ENCODE results near the gene RTCA.
"Not testable (repeated sequence)": the region's sequence is repeated elsewhere in the genome, so short reads cannot be mapped to it uniquely, and the experiment has no call there.

Gene RTCA

DNA sequence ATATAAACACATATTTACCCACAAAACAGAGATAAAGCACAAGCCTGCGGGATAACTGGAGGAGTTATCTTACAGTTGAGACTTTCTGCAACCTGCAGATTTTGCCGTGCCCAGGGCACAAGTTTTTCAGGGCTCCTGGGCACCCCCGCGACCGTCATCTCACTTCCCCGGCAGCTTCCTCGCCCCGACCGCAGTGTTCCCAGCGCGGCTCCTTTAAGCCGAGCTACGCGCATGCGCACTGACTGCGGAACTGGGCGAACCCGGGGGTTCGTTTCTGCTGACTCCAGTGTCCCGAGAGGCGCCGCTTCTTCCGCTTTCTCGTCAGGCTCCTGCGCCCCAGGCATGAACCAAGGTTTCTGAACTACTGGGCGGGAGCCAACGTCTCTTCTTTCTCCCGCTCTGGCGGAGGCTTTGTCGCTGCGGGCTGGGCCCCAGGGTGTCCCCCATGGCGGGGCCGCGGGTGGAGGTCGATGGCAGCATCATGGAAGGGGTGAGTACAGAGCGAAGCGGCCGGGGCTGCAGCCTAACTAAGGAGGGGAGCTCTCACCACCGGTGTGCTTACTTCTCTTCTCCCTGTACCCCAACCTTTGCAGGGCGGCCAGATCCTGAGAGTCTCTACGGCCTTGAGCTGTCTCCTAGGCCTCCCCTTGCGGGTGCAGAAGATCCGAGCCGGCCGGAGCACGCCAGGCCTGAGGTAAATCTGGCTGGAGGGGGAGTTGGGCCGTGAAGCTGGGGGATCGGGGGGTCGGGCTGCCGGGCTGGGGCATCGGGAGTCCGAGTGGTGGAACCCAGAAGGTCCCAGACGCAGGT is at the start of gene RTCA:
Gene RTCA (plus strand): TSS at position 286 of the 810 bp plus-strand sequence. CDS start 160 bp downstream, at position 446.
- peak; percentile 99 for DNase-seq

DNA sequence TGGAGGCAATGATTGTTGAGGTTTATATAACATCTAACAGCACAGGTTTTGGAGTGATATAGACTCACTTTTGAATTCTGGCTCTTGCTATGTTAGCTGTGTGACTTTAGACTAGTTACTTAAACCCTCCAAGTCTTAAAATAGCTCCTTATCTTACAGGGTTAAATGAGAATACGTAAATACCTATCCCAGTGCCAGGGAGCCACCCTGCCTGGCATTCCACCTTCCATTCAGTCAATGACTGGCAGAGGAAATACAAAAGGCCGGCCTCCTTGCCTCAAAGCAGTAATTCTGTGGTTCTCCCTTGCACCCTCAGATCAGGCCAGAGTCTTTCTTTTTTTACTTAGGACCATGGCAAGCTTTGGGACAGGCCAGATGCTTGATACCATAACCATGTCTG is 48.2 kb upstream of the RTCA start:
- DNase-seq, result no peak

DNA sequence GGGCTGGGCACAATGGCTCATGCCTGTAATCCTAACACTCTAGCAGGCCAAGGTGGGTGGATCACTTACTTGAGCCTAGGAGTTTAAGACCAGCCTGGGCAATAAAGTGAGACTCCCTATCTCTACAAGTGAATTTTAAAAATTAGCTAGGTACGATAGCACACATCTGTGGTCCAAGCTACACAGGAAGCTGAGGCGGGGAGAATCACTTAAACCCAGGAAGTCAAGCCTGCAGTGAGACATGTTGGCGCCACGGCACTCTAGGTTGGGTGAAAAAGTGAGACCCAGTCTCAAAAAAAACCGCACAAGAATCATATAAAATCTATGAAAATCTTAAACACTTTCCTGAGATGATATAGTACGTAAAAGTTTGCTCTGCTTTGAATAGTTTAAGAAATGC is 46.6 kb upstream of the RTCA start:
- no peak for DNase-seq

DNA sequence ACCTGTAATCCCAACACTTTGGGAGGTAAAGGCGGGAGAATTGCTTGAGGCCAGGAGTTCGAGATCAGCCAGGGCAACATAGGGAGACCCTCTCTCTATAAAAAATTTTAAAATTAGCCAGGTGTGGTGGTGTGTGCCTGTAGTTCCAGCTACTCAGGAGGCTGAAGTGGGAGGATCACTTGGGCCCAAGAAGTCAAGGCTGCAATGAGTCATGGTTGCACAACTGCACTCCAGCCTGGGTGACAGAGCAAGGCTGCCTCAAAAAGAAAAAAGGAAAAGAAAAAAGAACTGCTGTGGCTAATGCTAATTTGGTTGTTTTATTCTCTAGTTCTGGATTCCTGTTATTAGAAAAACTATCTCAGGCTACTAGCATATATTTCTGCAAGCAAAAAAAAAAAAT is 46.1 kb upstream of the RTCA start:
- DNase-seq, result peak; percentile 57

DNA sequence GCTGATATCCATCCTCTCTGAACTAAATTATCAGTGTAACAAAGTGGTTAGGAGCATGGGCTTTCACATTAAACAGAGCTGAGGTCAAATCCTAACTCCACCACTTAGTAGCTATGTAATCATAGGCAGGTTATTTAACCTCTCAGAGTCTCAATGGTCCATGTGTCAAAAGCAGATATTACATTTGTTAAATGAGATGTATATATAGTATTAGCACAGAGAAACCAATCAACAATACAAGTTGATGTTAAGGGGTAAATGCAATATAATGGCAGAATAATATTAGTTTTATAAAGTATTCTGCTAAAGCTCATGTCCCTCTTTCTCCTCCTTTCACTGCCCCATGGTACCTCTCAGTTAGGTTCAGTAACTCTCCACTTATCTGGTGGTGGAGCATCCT is 43.6 kb upstream of the RTCA start:
- DNase-seq, result no peak

DNA sequence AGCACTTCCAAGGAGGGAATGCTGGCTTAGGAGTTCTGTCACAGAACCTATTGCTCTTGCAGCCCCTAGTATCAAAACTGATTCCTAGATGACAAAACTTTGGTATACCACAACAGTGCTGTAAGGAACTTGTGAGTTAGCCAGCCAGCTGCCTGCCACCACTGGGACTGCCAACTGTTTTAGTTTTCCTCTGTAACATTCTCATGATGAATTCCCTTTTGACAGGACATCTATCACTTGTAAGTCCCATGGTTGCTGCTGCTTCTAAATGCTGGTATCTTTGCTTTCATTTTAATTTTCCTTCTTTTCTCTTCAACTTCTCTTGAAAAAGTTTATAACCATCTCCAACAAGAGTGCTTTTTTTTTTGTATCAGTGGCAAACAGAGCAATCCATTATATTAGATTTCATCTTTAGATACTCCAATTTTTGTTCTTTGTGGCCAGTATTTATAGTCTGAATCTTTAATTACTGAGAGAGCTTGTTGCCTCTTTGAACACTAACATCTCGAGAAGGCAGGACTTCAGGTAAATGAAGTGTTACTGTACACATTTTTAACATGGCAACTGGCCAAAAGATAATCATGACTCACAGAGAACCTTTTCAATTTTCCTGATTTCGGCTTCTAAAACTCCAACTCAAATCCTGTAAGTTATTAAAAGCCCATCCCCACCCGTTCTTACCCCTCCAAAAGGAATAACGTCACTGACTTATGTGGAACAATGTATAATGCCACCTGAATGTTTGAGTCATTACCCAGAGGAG is 36.2 kb upstream of the RTCA start:
- DNase-seq, result no peak

DNA sequence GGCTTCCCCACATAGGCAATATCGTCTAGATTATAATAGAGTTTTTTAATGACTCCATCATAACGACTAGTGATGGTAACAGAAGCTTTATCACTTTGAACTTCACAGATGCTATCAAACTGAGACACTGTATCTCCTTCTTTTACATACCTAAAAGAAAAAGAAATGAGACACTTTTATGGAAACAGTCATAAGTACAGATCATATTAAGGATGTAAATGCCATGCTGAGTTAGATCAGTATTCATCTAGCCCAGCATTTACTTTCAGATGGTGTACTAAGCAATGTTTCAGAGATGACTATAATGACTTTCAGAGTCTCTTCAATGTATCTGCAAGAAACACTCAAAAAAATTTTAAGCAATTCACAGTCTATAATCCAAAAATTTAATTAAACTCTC is 35.3 kb upstream of the RTCA start:
- no peak for DNase-seq

DNA sequence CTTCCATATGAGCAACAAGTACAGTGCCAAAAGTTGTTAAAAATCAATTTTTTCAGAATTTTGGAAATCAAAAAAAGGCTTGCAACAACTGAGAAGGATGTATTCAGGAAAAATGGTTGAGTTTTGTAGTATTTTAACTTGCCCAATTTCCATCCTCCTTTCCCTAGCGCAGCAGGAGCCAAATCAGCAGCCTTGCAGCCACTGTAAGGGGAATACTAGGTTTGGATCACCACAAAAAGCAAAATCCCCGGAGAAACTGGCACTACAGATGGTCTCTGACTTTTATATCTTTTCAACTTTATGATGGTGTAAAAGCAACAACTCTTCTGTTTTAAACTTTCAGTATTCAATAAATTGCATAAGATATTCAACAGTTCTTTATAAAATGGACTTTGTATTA is 34.3 kb upstream of the RTCA start:
- no peak for DNase-seq

DNA sequence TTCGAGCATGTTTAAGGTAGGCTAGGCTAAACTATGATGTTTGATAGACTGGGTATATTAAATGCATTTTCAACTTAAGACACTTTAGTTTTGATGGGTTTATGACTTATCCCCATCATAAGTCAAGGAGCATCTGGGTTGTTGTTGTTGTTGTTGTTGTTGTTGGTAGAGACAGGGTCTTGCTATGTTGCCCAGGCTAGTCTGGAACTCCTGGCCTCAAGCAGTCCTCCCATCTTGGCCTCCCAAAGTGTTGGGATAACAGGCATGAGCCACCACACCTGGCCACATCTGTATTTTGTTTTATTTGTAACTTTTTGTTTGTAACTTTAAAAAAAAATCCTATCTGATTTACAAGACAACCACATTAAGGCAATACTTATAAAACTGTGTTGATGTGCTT is 33.9 kb upstream of the RTCA start:
- DNase-seq, result no peak

DNA sequence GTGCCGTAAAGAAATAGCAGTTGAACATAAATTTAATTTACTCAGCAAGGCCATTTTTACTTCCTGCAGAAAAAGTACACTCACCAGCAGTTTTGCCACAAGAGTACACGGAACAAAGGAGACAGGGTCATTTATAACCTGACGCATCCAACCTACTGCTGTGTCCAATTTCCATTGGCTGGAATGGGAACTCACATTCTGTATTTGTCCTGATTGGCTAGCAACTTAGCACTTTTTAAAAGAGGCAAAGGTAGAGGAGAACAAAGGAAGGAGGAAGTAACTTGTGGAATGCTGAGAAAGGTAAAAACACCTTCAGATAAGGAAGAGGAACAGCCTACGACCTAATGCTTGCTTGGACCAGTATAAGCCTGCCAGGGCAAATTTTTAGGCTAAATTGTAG is 32.5 kb upstream of the RTCA start:
- DNase-seq, result not testable (repeated sequence)

DNA sequence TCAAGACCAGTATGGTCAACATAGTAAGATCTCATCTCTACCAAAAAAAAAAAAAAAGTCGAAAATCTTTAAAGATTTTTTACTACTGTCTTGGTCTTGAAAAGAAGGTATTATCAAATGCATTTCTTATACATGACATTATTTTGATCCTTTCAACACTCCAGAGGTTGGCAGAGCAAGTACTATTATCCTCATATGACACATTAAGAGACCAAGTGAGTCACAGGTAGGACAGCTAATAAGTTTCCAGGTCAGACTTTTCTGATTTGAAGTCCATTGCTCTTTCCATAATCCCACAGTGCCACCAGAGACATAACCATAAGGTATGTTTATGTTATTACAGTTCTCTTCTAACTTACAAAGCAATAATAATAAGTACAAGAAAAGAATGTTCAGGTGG is 31.6 kb upstream of the RTCA start:
- no peak for DNase-seq

DNA sequence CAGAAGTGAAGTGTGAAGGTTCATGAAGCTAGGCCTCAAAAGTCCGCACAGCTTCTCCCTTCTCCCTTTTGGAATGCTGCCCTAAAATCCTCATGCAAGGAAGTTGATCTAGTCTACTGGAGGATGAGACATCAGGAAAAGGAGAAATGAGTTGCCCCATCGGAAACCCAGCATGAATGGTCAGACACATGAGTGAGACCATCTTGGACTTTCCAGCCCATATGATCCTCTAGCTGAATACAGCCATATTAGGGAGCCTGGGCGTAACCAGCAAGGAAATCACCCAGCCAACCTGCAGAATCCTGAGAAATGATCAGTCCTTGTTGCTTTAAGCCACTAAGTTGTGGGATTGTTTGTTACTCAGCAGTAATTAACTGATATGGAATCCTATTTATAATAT is 28.9 kb upstream of the RTCA start:
- peak; percentile 17 for DNase-seq

DNA sequence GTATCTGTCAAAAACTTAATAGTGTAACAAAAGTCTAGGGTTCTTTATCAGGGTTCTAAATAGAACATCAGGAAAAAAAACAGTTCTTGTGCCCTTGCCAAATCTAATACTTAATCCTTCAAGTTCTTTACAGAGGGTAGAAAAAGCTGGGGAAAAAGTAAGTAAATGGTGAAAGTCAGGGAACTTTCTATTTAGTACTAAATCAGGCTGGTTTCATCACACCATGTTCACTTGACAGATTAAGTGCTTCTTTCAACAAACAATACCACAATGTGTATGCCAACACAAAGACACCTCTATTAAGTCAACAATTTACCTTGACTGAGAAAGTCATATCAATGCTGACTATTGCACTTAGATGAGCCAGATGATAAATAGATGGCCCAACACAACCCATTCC is 26.1 kb upstream of the RTCA start:
- DNase-seq, result no peak

DNA sequence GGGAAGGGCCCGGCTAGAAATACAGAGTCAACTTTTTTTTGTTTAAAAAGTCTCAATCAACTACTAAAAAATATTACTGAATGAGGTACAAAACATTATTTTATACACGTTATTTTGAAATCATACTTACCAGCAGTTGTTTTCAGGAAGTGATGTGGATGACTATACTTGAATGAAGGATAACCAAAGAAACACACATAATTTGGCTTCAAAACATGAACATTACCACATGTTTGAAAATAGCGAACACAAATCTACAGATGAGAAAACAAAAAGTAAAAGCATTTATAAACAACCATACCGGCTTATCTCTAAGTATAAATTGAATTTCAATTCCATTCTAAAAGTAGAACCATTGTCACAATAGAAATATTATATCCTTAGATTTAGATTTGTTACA is 25.4 kb upstream of the RTCA start:
- no peak for DNase-seq

DNA sequence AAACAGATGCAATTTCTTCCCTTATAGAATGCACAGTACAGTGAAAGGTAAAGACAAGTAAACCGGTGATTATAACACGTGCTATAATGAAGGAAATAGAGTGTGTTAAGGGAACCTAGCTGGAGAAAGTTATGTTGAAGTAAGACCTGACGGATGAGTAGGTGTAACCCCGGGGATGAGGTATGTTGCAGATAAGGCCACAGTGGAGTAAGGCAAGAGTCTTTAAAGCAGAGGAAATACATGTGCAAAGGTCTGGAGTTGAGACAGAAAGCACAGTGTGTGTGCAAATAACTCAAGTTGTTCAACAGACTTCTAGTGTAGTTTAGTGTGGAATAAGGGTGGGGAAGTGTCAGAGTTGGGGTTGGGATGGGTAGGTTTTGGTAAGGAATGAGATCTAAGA is 19.3 kb upstream of the RTCA start:
- no peak for DNase-seq

DNA sequence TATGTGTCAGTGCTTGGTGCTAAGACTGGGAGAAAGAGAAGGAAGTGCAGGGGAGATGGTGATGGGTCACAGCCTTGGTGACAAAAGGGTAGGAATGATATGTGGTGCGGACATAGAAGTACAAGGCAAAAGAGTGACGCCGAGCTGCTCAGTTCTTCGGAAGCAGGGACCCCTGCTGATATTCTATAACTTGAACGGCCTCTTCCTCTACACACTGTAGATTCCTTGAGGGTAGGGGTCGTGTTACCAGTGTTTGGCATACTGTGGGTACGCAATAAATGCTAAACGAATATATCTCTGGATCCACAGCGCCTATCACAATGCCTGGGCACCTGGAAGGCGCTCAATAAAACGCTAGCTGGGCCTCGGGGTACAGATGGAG is 16.9 kb upstream of the RTCA start:
- DNase-seq, result no peak

DNA sequence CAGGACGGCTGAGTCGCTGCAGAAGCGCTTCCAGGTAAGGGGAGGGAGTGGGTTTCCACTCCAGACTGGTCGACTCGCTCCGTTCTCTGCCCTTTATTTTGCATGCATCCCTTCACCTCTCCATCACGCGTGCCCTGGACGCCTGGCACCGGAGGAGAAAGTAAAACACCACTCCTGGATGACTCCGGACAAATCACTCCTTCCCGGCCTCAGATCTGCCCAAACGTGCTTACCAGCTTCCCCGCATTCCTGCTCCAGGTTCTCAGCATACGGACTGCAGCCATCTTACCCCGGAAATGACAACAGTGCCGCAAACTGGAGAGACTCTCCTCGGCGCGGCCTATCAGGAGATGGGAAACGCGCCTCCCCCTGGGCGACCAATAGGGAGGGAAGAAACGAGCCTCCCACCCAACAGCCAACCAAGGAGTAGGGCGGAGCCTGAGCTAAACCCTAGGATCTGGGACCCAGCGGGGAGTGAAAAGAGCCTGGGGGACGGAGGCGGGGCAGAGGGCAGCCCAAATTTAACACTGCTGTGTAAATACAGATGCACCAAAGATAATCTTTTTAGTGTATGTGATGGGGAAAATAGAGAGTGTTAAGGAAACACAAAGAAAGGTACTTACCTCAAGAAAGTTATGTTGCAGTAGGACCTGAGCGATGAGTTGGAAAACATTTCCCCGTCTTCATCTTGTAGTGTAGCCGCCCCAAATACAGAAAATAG is 16.3 kb upstream of the RTCA start, which contains the start of gene DBT:
Gene DBT (minus strand): TSS at position 298 of the 721 bp plus-strand sequence. CDS start 14 bp downstream, at position 284.
- DNase-seq, result peak; percentile 91

DNA sequence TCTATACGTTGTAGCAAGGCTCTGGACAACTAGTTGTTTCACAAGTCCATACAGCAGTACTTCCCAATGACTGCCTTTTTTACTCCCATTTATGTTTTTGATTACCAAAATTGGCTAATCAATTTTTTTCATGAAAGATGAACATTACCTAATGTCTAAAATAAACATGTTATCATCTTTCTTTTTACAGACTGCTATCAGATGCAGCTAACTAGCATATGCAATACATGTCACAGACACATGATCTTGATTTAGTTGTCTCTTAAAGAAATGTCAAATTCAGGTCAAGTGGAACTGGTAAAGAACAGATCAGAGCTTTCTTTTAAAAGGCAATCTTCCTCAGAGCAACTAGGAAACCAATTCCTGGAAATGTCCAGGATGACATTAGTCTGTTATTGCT is 15.8 kb upstream of the RTCA start:
- no peak for DNase-seq

DNA sequence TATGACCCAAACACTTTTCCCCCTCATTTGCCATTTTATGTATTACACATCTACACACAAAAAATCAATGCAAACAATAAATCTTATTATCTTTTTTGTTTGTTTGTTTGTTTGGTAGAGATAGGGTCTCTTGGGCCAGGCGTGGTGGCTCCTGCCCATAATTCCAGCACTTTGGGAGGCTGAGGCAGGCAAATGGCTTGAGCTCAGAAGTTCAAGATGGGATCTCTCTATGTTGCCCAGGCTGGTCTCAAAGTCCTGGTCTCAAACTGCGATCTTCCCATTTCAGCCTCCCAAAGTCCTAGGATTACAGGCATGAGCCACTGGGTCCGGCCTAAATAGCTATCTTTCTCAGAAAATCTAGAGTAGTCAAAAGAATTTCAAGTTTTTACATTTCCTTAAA is 15.2 kb upstream of the RTCA start:
- no peak for DNase-seq

DNA sequence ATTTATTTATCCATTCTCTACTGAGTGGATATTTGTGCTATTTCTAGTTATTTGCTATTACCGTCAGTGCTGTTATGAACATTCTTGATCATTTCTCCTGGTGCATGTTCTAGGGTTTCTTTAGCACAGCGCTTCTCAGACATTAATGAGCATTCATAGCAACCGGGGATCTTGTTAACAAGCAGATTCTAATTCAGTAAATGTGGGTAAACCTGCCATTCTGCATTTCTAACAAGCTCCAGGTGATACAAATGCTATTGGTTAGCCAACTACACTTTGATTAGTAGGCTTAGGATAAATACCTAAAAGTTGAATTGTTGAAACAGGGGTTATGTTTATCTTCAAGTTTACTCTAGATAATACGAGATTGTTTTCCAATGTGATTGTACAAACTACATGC is 13.1 kb upstream of the RTCA start:
- no peak for DNase-seq

DNA sequence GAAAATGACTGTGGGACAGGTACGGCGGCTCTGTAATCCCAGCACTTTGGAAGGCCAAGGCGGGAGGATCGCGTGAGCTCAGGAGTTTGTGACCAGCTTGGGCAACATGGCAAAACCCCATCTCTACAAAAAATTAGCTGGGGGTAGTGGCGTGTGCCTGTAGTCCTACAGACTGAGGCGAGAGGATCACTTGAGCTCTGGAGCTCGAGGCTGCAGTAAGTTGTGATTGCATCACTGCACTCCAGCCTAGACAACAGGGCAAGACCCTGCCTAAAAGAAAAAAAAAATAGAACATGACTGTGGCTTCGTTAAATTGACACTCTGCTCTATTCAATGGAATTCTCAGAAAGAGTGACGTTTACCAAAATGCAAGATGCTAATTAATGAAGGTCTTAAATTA is 12.5 kb upstream of the RTCA start:
- DNase-seq, result no peak

DNA sequence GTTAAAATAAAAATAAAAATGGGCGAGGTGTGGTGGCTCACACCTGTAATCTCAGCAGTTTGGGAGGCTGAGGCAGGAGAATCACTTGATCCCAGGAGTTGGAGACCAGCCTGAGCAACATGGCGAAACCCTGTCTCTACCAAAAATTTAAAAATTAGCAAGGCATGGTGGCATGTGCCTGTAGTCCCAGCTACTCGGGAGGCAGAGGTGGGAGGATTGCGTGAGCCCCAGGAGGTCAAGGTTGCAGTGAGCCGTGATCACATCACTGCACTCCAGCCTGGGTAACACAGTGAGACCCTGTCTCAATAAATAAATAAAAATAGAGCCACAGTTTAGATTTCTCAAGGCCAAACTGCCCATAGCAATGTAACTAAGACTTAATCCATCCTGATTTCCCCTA is 9.7 kb upstream of the RTCA start:
- DNase-seq, result not testable (repeated sequence)

DNA sequence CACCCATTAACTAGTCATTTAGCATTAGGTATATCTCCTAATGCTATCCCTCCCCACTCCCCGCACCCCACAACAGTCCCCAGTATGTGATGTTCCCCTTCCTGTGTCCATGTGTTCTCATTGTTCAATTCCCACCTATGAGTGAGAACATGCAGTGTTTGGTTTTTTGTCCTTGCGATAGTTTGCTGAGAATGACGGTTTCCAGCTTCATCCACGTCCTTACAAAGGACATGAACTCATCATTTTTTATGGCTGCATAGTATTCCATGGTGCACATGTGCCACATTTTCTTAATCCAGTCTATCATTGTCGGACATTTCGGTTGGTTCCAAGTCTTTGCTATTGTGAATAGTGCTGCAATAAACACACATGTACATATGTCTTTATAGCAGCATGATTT is 7.6 kb upstream of the RTCA start:
- not testable (repeated sequence) for DNase-seq

DNA sequence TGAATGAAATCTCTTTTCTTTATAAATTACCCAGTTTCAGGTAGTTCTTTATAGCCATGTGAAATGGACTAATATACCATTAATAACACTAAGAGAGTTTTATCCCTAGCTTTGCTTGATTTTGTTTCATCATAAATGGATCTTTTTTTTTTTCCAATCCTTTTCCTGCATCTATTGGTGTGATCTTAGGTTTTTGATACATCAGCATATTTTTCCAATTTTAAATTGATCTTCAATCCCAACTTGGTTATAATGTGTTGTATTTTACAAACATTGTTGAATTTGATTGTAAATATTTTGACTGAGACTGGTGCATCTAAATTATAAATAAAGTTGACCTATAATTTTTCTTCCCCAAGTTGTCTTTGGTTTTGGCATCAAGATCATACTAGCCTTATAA is 4.3 kb upstream of the RTCA start:
- DNase-seq, result no peak
